WTC11 (cell line): ENCODE data around the gene METTL9. TPM values are rescaled to one million over a fixed set of nuclear protein-coding genes. Genes with fewer than 3 reads are reported as not detected.
"Not testable (repeated sequence)": the region's sequence is repeated elsewhere in the genome, so short reads cannot be mapped to it uniquely, and the experiment has no call there.

Source experiments
- ATAC-seq: fragments of 200-7000 bp; cut with Tn5 transposase; 2 replicates; pipeline ENCODE4 v1.10.0; 2021; ENCODE audit warnings: mild to moderate bottlenecking, moderate library complexity
- CTCF ChIA-PET: fragments of 300-600 bp; sonication (Branson Sonifier 250); formaldehyde crosslinking; loops from one replicate; lab custom pipeline; 2021; ENCODE audit warnings: antibody characterized with exemption; lab: Charles Lee
- POLR2A ChIA-PET: fragments of 350-600 bp; sonication (Branson Sonifier 250); formaldehyde crosslinking; loops from one replicate; lab custom pipeline; 2021; ENCODE audit warnings: antibody characterized with exemption; lab: Charles Lee
- DNase-seq: peaks from one replicate; pipeline ENCODE4 v3.0.0; 2021; ENCODE audit warnings: low spot score
- H3K27ac Mint-ChIP-seq: 2 replicates; pipeline ENCODE4 v1.8.0; 2021; ENCODE audit warnings: mixed read lengths
- H3K27me3 Mint-ChIP-seq: 2 replicates; pipeline ENCODE4 v1.8.0; 2021; ENCODE audit warnings: low read depth, mild to moderate bottlenecking, moderate library complexity, mixed read lengths
- H3K36me3 Mint-ChIP-seq: 2 replicates; pipeline ENCODE4 v1.8.0; 2021; ENCODE audit warnings: mixed read lengths
- H3K4me1 Mint-ChIP-seq: 2 replicates; pipeline ENCODE4 v1.8.0; 2022; ENCODE audit warnings: mixed read lengths
- H3K4me3 Mint-ChIP-seq: 2 replicates; pipeline ENCODE4 v1.8.0; 2021; ENCODE audit warnings: mild to moderate bottlenecking, moderate library complexity, mixed read lengths
- H3K9me3 Mint-ChIP-seq: 2 replicates; pipeline ENCODE4 v1.8.0; 2021; ENCODE audit warnings: mixed read lengths
- AFF4 ChIP-seq: sonication (generic); formaldehyde crosslinking; IDR thresholded peaks from 2 replicates; pipeline ENCODE4 v1.8.1; 2023; ENCODE audit warnings: mild to moderate bottlenecking, missing genetic modification reagents, borderline replicate concordance
- E2F5 ChIP-seq: sonication (generic); formaldehyde crosslinking; IDR thresholded peaks from 2 replicates; pipeline ENCODE4 v1.8.1; 2022; ENCODE audit warnings: mild to moderate bottlenecking, moderate library complexity, missing genetic modification reagents
- FOXP1 ChIP-seq: sonication (generic); formaldehyde crosslinking; IDR thresholded peaks from 2 replicates; pipeline ENCODE4 v1.8.0; 2022; ENCODE audit warnings: missing genetic modification reagents, mild to moderate bottlenecking, moderate library complexity, borderline replicate concordance
- GTF2I ChIP-seq: fragments of 250-450 bp; sonication (Bioruptor Pico); conservative IDR thresholded peaks from 2 replicates; pipeline ENCODE4 v1.4.0; 2021; ENCODE audit warnings: mild to moderate bottlenecking
- IRF2 ChIP-seq: sonication (generic); formaldehyde crosslinking; IDR thresholded peaks from 2 replicates; pipeline ENCODE4 v1.8.0; 2022; ENCODE audit warnings: low read depth, missing genetic modification reagents, borderline replicate concordance
- MYBL2 ChIP-seq: sonication (generic); formaldehyde crosslinking; IDR thresholded peaks from 2 replicates; pipeline ENCODE4 v1.8.1; 2023; ENCODE audit warnings: mild to moderate bottlenecking, moderate library complexity, missing genetic modification reagents
- NFE2L1 ChIP-seq: sonication (generic); formaldehyde crosslinking; IDR thresholded peaks from 2 replicates; pipeline ENCODE4 v1.8.1; 2023; ENCODE audit warnings: missing genetic modification reagents
- NFYB ChIP-seq: sonication (generic); formaldehyde crosslinking; conservative IDR thresholded peaks from 2 replicates; pipeline ENCODE4 v1.8.0; 2022; ENCODE audit warnings: low read depth, missing genetic modification reagents
- RORB ChIP-seq: fragments of 250-450 bp; sonication (Bioruptor Pico); IDR thresholded peaks from 2 replicates; pipeline ENCODE4 v1.9.0; 2021; ENCODE audit warnings: mild to moderate bottlenecking
- SP1 ChIP-seq: sonication (generic); formaldehyde crosslinking; conservative IDR thresholded peaks from 2 replicates; pipeline ENCODE4 v1.8.1; 2022; ENCODE audit warnings: missing genetic modification reagents
- STAT6 ChIP-seq: sonication (generic); formaldehyde crosslinking; conservative IDR thresholded peaks from 2 replicates; pipeline ENCODE4 v1.8.1; 2023; ENCODE audit warnings: mild to moderate bottlenecking, low read depth, missing genetic modification reagents, moderate library complexity
- TEAD1 ChIP-seq: sonication (generic); formaldehyde crosslinking; IDR thresholded peaks from 2 replicates; pipeline ENCODE4 v1.8.0; 2022; ENCODE audit warnings: mild to moderate bottlenecking, missing genetic modification reagents
- USF2 ChIP-seq: sonication (generic); formaldehyde crosslinking; IDR thresholded peaks from 2 replicates; pipeline ENCODE4 v1.8.1; 2023; ENCODE audit warnings: mild to moderate bottlenecking, missing genetic modification reagents, moderate library complexity
- ZNF317 ChIP-seq: sonication (generic); formaldehyde crosslinking; IDR thresholded peaks from 2 replicates; pipeline ENCODE4 v1.8.1; 2023; ENCODE audit warnings: low read depth, mild to moderate bottlenecking, moderate library complexity, missing genetic modification reagents, borderline replicate concordance
- ZNF416 ChIP-seq: fragments of 250-450 bp; sonication (Bioruptor Pico); IDR thresholded peaks from 2 replicates; pipeline ENCODE4 v1.9.0; 2021; ENCODE audit warnings: mild to moderate bottlenecking, inconsistent platforms
- total RNA-seq: library from RNA; stranded (reverse); gene quantifications from 3 replicates; pipeline ENCODE4 v1.2.3, GENCODE V29; 2021

The METTL9 gene
- total RNA-seq, 1 experiment from 2014 or later: 94.6 TPM

- TF ChIP-seq AFF4 (CRISPR knock-in tag) (no peak), TEAD1 (CRISPR knock-in tag) (peak; percentile 93), STAT6 (CRISPR knock-in tag) (0 out of 2 replicates have a peak, but pooled peaks have one; percentile 21), FOXP1 (CRISPR knock-in tag) (peak; percentile 79; the same call in 1 of the 2 replicates), MYBL2 (CRISPR knock-in tag) (peak; percentile 83), NFYB (CRISPR knock-in tag) (peak; percentile 73), RORB (CRISPR knock-in tag) (no peak), USF2 (CRISPR knock-in tag) (peak; percentile 48; the same call in 1 of the 2 replicates), NFE2L1 (CRISPR knock-in tag) (peak; percentile 78; the same call in 1 of the 2 replicates), IRF2 (CRISPR knock-in tag) (no peak), SP1 (CRISPR knock-in tag) (peak; percentile 98), E2F5 (peak; percentile 83; the same call in 1 of the 2 replicates), ZNF416 (CRISPR knock-in tag) (no peak), ZNF317 (CRISPR knock-in tag) (no peak), GTF2I (no peak)
Observed at GRCh38 chr16:21599122-21600030, at the start of gene METTL9 (continued).

- H3K4me1 Mint-ChIP-seq, CTCF ChIA-PET, H3K27me3 Mint-ChIP-seq, H3K9me3 Mint-ChIP-seq, ATAC-seq, H3K36me3 Mint-ChIP-seq, DNase-seq, H3K27ac Mint-ChIP-seq, H3K4me3 Mint-ChIP-seq, POLR2A ChIA-PET: not testable (repeated sequence)
Observed at GRCh38 chr16:21549975-21550374, 49.4 kb upstream of the METTL9 start.

- POLR2A ChIA-PET, H3K36me3 Mint-ChIP-seq, H3K4me1 Mint-ChIP-seq, H3K27me3 Mint-ChIP-seq, DNase-seq, H3K4me3 Mint-ChIP-seq, H3K27ac Mint-ChIP-seq, H3K9me3 Mint-ChIP-seq: not testable (repeated sequence)
- peak; percentile 69 for ATAC-seq
- CTCF ChIA-PET: interaction anchor here (0.6 kb wide), 1 partner anchor 172 kb away, joined by 3 read pairs; no protein-coding TSS in a partner anchor
Observed at GRCh38 chr16:21550435-21550834, 48.9 kb upstream of the METTL9 start.

GRCh38 chr16:21551076-21551475, 48.3 kb upstream of the METTL9 start:
- DNase-seq, H3K4me3 Mint-ChIP-seq, ATAC-seq, H3K27me3 Mint-ChIP-seq, H3K27ac Mint-ChIP-seq, H3K9me3 Mint-ChIP-seq, POLR2A ChIA-PET, H3K4me1 Mint-ChIP-seq, H3K36me3 Mint-ChIP-seq: not testable (repeated sequence)
- CTCF ChIA-PET: interaction anchor here (0.6 kb wide), 1 partner anchor 171 kb away, joined by 3 read pairs; no protein-coding TSS in a partner anchor

GRCh38 chr16:21551600-21551999, 47.8 kb upstream of the METTL9 start:
- POLR2A ChIA-PET, H3K27ac Mint-ChIP-seq, H3K4me3 Mint-ChIP-seq, H3K27me3 Mint-ChIP-seq, H3K4me1 Mint-ChIP-seq, DNase-seq, ATAC-seq, H3K36me3 Mint-ChIP-seq, CTCF ChIA-PET, H3K9me3 Mint-ChIP-seq: not testable (repeated sequence)
